ENCODE results near the gene CENATAC.
"Not testable (repeated sequence)": the region's sequence is repeated elsewhere in the genome, so short reads cannot be mapped to it uniquely, and the experiment has no call there.

CENATAC gene

GRCh38 chr11:118997627-118998387, at the start of gene CENATAC:
CENATAC (plus strand) TSS chr11:118998138; CDS start chr11:118998198, 60 bp downstream.
- DNase-seq (ENCODE audit: low read depth in 2 of 3, low spot score in 1 of 3): peak; percentile 94 to 95 (median 94)

- DNase-seq (ENCODE audit: low read depth in 2 of 3, low spot score in 1 of 3): no peak
These were observed 44.7 kb upstream of the CENATAC start for GRCh38 chr11:118953265-118953664.

GRCh38 chr11:118953976-118954375, 44.0 kb upstream of the CENATAC start:
- DNase-seq (ENCODE audit: low read depth in 2 of 3, low spot score in 1 of 3): not testable (repeated sequence)

- peak; percentile 81 to 93 (median 88) for DNase-seq (ENCODE audit: low read depth in 2 of 3, low spot score in 1 of 3)
These were observed 41.7 kb upstream of the CENATAC start, which contains the start of gene UPK2 for GRCh38 chr11:118956094-118956846. UPK2 (plus strand) TSS chr11:118956298; CDS start chr11:118956351, 53 bp downstream.

- DNase-seq (ENCODE audit: low read depth in 2 of 3, low spot score in 1 of 3): no peak
These were observed 41.0 kb upstream of the CENATAC start for GRCh38 chr11:118956847-118957469.

- DNase-seq (ENCODE audit: low read depth in 2 of 3, low spot score in 1 of 3): no peak
These were observed 40.4 kb upstream of the CENATAC start for GRCh38 chr11:118957549-118957948.

- DNase-seq (ENCODE audit: low read depth in 2 of 3, low spot score in 1 of 3): no peak
These were observed 40.0 kb upstream of the CENATAC start for GRCh38 chr11:118957968-118958367.

- DNase-seq (ENCODE audit: low read depth in 2 of 3, low spot score in 1 of 3): no peak
These were observed 39.4 kb upstream of the CENATAC start for GRCh38 chr11:118958577-118958976.

GRCh38 chr11:118961189-118961588, 36.7 kb upstream of the CENATAC start:
- no peak for DNase-seq (ENCODE audit: low read depth in 2 of 3, low spot score in 1 of 3)

GRCh38 chr11:118961591-118961990, 36.3 kb upstream of the CENATAC start:
- DNase-seq (ENCODE audit: low read depth in 2 of 3, low spot score in 1 of 3): no peak

- not testable (repeated sequence) for DNase-seq (ENCODE audit: low read depth in 2 of 3, low spot score in 1 of 3)
These were observed 28.4 kb upstream of the CENATAC start for GRCh38 chr11:118969508-118969907.

GRCh38 chr11:118971646-118972045, 26.3 kb upstream of the CENATAC start, which contains the start of gene FOXR1:
FOXR1 (plus strand) TSS chr11:118971761; CDS start chr11:118971932, 171 bp downstream.
- no peak for DNase-seq (ENCODE audit: low read depth in 2 of 3, low spot score in 1 of 3)

- no peak for DNase-seq (ENCODE audit: low read depth in 2 of 3, low spot score in 1 of 3)
These were observed 24.0 kb upstream of the CENATAC start for GRCh38 chr11:118973985-118974384.

- DNase-seq (ENCODE audit: low read depth in 2 of 3, low spot score in 1 of 3): no peak
These were observed 21.9 kb upstream of the CENATAC start for GRCh38 chr11:118975771-118976709.

GRCh38 chr11:118979434-118979833, 18.5 kb upstream of the CENATAC start:
- no peak for DNase-seq (ENCODE audit: low read depth in 2 of 3, low spot score in 1 of 3)

- DNase-seq (ENCODE audit: low read depth in 2 of 3, low spot score in 1 of 3): no peak
These were observed 17.6 kb upstream of the CENATAC start for GRCh38 chr11:118980191-118980881.

- not testable (repeated sequence) for DNase-seq (ENCODE audit: low read depth in 2 of 3, low spot score in 1 of 3)
These were observed 13.6 kb upstream of the CENATAC start for GRCh38 chr11:118984337-118984736.

- DNase-seq (ENCODE audit: low read depth in 2 of 3, low spot score in 1 of 3): no peak
These were observed 13.1 kb upstream of the CENATAC start for GRCh38 chr11:118984825-118985224.

- no peak for DNase-seq (ENCODE audit: low read depth in 2 of 3, low spot score in 1 of 3)
These were observed 9.7 kb upstream of the CENATAC start for GRCh38 chr11:118988280-118988679.

GRCh38 chr11:118991486-118992038, 6.4 kb upstream of the CENATAC start:
- not testable (repeated sequence) for DNase-seq (ENCODE audit: low read depth in 2 of 3, low spot score in 1 of 3)

Data from stimulated activated CD4-positive, alpha-beta T cell treated with anti-CD3 and anti-CD28 coated beads, Interleukin-12 subunit alpha, Interleukin-12 subunit beta, amount 100 ng/mL, for 48 hours (primary cell).